CD4-positive, alpha-beta T cell treated with Interleukin-6 at 100 ng/mL for 8 hours (primary cell): ENCODE results near the gene VASN.
A peak's percentile ranks its signal among the peaks of the same experiment; 100 is the strongest.

Experiments
- DNase-seq: peaks from one replicate; pipeline ENCODE4 v3.0.0-alpha.2; 2020; ENCODE audit warnings: mixed read lengths, low spot score

Gene VASN

GRCh38 chr16:4354512-4355409 is 16.9 kb upstream of the VASN start:
- no peak for DNase-seq

- DNase-seq: no peak
Measured at GRCh38 chr16:4356820-4357219, 14.8 kb upstream of the VASN start.

- DNase-seq: no peak
Measured at GRCh38 chr16:4358236-4358635, 13.4 kb upstream of the VASN start.

GRCh38 chr16:4358831-4359561 is 12.7 kb upstream of the VASN start:
- DNase-seq: peak; percentile 57

GRCh38 chr16:4359914-4360313 is 11.7 kb upstream of the VASN start:
- DNase-seq: no peak

- DNase-seq: no peak
Measured at GRCh38 chr16:4360538-4361021, 11.1 kb upstream of the VASN start.

- no peak for DNase-seq
Measured at GRCh38 chr16:4361033-4361943, 10.4 kb upstream of the VASN start.

GRCh38 chr16:4361944-4362311 is 9.7 kb upstream of the VASN start:
- no peak for DNase-seq

- no peak for DNase-seq
Measured at GRCh38 chr16:4362476-4363135, 9.0 kb upstream of the VASN start.

- DNase-seq: no peak
Measured at GRCh38 chr16:4364196-4365013, 7.2 kb upstream of the VASN start.

- no peak for DNase-seq
Measured at GRCh38 chr16:4365014-4365406, 6.6 kb upstream of the VASN start.

GRCh38 chr16:4365615-4366014 is 6.0 kb upstream of the VASN start:
- DNase-seq: no peak

- DNase-seq: no peak
Measured at GRCh38 chr16:4366016-4366415, 5.6 kb upstream of the VASN start.

- DNase-seq: no peak
Measured at GRCh38 chr16:4367393-4367856, 4.2 kb upstream of the VASN start.

- no peak for DNase-seq
Measured at GRCh38 chr16:4369007-4369733, 2.5 kb upstream of the VASN start.

- DNase-seq: no peak
Measured at GRCh38 chr16:4370151-4370550, 1.5 kb upstream of the VASN start.

GRCh38 chr16:4370570-4371356 is 885 bp upstream of the VASN start:
- no peak for DNase-seq

- no peak for DNase-seq
Measured at GRCh38 chr16:4372001-4372577, 441 bp downstream of the VASN start.
